GM18507 (cell line): Measurements from ENCODE around the gene NAA50.
A peak's percentile ranks its signal among the peaks of the same experiment; 100 is the strongest.

Source experiments
- DNase-seq: peaks from one replicate; pipeline ENCODE4 v3.0.0; 2011; ENCODE audit warnings: low read depth; ENCODE audit not compliant: insufficient read length; ENCODE audit errors: extremely low spot score
- FAIRE-seq: peaks from 2 replicates; lab custom pipeline; 2011; peaks lifted over from hg19 to GRCh38; lab: Jason Lieb, UNC

The NAA50 gene

DNA sequence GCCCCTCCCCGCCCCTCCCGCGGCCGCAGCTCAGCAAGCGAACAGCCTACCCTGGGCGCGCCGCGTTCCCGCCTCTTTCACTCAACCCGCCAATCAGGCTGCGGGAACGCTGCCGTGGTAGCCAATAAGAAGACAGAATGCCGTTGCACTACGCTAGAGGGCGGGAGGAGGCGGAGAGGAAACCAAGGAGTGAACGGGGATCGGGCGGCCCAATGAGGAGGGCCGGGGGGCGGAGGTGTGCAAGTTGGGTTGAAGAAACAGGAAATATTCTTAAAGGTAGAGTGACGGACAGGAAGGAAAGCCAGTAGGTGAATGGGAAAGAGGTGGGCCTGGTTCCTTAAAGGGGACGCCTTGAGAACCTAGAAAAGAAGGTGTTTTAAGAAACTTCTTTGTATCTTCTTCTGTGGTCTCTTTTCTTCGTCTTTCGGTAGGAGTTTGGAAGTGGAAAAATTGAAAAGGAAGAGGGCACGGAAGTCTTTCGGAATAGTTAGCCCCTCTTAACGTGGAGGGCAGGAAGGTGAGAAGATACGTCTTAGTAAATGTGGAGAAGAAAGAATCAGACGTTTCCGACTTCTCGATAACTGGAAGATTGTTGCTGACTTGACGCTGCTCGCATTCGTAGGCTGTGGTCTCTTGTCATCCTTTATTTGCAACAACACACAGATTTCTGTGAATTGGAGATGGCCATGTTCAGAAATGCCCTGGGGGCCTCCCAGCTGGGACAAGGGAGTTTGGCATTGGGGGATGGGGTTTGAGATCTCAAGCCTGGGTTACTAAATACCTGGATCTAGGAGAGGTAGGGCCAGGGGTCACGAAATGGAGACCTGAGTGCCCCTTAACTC is 49.2 kb downstream of the NAA50 start:
- FAIRE-seq (peak; percentile 100), DNase-seq (peak; percentile 97)

DNA sequence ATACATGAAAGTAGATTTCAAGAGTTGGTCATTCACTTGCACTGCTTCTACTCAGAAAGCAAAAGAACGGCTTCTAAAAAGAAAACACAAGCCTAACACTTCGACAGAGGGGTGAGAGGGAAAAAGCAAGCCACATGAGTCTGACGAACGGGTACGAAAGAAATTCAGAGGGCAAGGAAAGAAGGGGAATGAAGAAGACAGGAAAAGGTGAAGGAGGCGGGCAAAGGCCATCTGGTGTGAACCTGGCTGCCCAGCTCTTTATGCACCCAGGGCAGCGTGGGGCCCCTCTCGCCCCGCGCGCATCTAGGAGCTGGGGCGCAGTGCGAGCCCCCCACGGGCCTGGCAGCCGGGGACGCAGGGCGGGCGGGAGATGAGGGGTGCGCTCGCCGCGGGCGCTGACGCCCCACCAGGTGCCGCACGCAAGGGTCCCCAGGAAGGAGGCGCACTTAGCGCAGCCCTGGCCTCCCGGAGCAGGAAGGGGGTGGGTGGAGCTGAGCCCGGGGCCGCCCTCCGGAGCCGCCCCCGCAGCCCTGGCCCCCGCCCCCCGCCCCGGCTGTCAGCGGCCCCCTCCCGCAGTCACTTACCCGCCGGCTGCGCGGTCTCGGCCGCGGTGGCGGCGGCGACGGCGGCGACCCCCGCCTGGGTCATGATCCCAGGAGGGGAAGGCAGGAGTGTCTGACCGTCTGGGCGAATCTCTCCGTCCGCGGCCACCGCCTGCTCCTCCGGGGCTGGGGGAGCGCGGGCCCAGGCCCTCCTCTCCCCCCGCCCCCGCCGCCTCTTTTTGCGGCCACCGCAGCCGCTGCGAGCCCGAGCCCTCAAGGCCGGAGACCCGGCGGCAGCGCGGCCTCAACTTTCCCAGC is 50.0 kb downstream of the NAA50 start, which contains the start of gene USF3:
TSS of gene USF3 (minus strand) at position 857 of the 860 bp plus-strand sequence. CDS start 21,764 bp downstream, outside the sequence.
- peak; percentile 56 for FAIRE-seq

DNA sequence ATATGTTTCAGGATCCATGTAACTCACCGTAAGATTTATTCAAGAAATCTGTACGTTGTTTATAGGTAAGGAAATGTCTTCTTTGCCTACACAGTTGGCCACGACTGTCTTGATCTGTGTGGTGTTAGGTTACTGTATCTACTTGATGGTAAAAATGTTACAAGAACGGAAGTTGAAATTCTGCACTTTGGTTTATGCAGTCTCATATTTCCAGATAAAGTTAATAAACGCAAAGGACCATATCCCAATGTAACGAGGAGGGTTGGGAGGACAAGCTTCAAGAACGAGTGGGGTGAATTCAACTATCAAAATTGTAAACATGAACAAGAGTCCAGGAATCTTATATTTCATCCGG is 50.6 kb downstream of the NAA50 start:
- no peak for DNase-seq
- peak; percentile 59 for FAIRE-seq

More for the DNA sequence above, 50.0 kb downstream of the NAA50 start, which contains the start of gene USF3:
- DNase-seq, result peak; percentile 80

DNA sequence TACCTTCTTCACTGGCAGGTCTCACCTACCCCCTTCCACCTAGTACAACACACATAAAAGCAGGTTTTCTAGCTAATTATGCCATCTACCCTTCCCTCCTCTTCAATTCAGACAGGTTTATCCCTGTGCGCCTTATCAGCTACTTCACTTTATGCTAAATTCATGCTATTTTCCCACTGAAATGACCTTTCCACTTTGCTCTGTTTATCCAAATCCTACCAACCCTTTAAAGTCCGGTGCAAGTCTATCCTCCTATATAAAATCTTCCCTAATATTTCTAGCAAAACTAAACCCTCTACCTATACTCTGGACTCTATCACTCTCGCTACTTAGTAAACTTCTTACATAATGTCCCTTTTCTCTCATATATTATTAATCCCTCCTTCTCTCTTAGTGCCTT is 55.6 kb downstream of the NAA50 start:
- DNase-seq, result no peak
- no peak for FAIRE-seq

DNA sequence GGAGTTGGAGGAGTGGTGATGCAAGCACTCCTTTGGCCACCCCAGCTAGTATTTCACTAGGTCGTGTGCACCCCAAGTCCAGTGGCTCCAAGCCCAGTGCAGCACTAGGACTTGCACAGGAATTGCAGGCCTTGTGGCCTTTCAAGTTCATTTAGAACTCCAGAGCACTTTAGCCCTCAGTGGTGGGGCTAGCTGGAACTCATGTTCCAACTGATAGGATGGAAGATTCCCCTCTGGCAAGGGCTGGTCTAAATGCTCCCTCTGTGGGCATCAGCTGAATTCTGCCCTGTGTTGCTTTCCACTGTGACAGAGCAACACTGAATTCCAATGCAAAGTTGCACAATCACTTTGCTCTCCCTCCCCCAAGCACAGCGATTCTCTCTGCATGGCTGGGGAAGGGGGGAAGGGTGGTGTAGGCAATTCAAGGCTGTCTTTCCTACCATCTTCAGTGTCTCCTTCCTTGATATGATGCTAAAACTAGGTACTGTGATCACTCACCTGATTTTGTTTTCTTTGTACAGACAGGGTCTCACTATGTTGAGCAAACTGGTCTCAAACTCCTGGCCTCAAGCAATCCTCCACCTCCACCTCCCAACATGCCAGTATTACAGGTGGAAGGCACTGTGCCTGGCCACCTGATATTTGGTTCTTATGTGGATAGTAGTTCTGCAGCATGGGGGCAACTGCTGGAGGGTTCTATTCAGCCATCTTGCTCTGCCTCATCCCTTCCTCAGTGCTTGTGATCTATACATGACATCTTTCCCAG is 59.9 kb downstream of the NAA50 start:
- DNase-seq (no peak), FAIRE-seq (no peak)

DNA sequence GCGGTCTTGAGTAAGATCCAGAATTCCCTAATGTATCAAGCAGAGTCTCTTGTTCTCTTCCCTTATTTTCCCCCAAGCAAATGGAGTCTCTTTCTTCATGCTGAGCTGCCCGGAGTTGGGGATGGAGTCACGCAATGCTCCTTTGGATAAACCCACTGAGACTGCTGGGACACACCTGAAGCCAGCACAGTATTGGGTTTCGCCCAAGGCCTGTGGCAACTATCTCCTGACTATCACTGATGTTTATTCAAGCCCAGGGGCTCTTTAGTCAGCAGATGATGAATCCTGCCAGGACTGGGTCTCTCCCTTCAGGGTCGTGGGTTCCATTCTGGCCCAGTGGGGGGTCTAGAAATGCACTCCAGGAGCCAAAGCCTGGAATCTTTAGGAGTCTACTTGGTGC is 60.9 kb downstream of the NAA50 start:
- DNase-seq (no peak), FAIRE-seq (no peak)

DNA sequence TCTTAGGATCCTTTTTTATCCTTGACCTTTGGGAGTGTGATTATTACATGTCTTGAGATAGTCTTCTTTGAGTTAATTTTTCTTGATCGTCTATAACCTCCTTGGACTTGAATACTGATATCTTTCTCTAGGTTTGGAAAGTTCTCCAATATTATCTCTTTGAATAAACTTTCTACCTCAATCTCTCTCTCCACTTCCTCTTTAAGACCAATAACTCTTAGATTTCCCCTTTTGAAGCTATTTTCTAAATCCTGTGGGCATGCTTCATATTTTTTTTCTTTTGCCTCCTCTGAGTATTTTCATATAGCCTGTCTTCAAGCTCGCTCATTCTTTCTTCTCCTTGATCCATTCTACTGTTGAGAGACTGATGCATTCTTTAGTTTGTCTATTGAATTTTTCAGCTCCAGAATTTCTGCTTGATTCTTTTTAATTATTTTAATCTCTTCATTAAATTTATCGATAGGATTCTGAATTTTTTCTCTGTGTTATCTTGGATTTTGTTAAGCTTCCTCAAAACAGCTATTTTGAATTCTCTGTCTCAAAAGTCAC is 61.7 kb downstream of the NAA50 start:
- no peak for FAIRE-seq
- DNase-seq, result no peak

DNA sequence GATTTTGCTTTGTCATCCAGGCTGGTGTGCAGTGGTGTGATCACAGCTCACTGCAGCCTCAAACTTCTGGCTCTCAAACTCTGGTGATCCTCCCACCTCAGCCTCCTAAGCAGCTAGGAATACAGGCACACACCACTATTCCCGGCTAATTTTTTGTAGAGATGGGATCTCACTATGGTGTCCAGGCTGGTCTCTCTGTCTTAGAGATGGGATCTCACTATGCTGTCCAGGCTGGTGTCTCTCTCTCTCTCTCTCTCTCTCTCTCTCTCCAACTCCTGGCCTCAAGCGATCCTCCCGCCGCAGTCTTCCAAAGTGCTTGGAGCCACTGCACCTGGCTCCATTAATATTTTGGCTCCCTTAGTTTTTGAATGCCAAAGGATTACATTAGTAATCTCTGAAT is 67.3 kb downstream of the NAA50 start:
- no peak for FAIRE-seq
- no peak for DNase-seq

DNA sequence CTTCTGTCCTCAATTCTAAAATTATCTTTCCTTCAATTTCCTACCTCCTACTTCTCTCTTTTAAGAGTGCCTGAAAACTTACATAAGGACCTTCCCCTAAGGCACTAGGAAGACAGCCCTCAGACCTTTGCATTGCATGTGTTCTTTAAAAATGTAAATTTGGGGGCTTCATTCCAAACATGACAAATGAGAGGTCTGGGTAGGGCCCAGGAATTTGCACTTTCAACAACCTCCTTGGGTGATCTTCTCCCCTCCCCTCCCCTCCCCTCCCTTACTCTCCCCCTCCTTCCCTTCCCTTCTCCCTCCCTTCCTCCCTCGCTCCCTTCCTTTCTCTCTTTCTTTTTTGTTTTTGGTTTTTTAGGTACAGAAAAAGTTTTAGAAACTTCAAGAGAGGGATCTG is 68.3 kb downstream of the NAA50 start:
- DNase-seq (no peak), FAIRE-seq (no peak)

DNA sequence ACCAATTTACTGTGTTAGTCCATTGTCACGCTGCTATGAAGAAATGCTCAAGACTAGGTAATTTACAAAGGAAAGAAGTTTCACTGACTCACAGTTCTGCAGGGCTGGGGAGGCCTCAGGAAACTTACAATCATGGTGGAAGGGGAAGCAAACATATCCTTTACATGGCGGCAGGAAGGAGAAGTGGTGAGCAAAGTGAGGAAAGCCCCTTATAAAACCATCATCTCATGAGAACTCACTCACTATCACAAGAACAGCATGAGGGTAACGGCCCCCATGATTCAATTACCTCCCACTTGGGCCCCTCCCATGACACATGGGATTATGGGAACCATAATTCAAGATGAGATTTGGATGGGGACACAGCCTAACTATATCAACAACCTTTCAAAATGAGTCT is 69.8 kb downstream of the NAA50 start:
- FAIRE-seq, result no peak
- no peak for DNase-seq

DNA sequence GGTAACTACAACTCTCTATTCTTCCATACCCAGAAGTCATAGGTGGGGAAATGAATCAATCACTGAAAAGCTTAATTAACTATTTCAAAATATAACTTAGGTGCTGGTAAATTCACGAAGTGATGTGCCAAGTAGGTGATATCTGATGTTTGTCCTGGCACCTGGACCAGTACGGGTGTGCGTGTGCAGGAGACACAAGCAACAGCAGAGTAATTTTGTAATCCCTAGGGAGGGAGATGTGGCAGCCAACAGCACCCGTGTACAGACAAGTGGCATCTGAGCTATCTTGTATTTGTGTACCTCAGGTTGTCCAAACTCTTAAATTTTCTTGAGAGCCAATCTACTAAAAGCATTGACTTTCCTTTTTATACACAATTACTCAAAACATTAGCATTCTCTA is 72.5 kb downstream of the NAA50 start:
- no peak for DNase-seq
- no peak for FAIRE-seq

DNA sequence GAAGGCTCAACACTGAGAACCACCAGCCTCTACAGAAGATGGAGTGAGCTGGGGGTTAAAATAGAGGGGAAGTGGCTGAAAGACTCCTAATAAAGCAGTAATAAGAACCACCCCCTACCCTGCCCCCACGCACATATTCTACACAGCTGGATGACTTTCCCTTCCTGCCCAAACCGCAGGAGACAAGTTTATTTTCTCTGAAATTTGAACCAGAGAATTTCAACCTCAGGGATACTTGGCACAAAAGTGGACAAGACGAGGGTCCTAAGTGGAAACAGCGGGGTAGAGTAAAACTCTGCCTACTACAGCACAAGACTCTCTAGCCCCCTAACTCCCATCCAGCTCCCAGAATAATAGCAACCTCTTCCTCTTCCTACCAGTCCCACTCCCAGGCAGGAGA is 78.0 kb downstream of the NAA50 start:
- DNase-seq (no peak), FAIRE-seq (no peak)
